D341Med (cell line): ENCODE measurements around the gene UBE3D.
"Not testable (repeated sequence)": the region's sequence is repeated elsewhere in the genome, so short reads cannot be mapped to it uniquely, and the experiment has no call there.

Experiments used
- DNase-seq: peaks from one replicate; pipeline ENCODE4 v3.0.0; 2012; ENCODE audit warnings: low spot score

Gene UBE3D

DNA sequence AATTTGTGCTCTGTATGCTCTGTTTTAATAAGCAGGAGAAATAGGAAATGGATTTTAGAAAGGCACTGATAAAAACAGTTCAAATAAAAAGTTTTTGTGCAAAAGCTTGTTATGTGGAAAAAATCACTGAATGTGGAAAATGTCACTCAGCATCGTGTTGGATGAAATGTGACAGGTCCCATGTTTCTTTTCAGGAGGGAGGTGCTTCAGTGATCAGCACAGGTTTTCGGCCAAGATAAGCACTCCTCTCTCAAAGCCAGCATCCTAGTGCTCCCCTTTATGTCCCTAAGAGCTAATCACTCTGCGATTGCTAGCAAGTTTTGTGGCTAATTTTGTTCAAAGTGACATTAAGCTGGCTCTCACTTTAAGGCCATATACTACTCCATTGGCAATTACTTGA lies 12.0 kb downstream of the UBE3D start:
- DNase-seq, result no peak

GRCh38 chr6:83051377-83052172 lies 14.1 kb downstream of the UBE3D start:
- no peak for DNase-seq

DNA sequence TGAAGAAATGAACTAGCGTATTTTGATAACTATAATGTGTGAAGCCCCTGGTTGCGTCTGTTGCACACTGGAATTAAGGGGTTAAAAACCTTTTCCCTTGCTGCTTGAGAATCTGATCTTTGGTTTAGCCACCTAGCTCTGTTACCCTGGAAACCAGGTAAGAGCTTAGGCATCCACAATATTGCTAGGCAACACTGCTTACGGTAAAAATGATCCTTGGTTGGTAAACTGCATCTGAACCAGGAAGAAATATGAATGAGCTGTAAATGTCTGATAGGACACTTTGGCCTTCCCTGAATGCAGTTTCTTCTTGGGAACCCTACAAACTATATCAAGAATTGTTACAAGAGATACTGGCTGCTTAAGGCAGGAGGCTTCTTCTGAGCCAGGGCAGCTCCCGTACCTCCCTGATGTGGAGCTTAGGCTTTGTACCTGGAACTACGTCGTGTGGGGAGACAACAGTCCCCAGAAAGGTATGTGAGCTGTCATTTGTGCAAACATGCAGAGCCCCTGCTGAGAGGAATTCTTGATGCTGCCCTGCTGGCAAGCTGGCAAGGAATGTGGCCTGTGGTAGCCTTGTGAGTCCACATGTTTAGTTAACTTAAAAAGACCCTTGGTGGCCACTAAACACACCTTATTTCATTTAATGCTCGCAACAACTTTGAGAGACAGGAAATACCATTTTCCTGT lies 18.4 kb downstream of the UBE3D start:
- no peak for DNase-seq

DNA sequence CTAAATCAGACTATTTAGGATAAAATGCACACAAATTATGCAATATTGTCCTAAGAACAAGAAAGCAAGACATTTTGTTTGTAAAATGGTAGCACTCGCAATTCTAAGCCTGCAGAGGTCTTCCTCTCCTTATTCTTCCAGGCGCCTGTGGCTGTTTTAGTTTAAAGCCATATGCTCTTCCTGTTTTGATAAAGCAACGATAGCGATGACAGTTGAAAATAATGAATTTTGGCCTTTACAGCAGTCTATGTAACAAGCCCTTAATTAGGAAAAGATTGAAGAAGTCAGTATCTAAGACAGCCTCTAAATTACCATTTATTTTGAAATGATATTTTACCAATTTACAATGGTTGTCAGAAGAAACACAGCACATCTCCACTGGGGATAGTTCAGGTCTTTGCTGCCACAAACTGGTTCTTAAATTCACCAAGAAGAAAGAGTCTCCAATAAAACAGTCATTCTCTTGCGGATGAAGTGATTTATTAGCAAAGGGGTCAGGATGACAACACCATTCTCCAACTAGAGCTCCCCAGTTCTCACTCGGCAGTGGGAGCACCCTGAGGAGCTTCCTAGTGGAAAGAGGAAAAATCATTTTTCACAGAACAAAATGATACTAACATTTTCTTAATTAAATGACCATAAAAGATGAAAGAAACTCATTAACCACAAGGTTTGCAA lies 21.4 kb downstream of the UBE3D start:
- no peak for DNase-seq

DNA sequence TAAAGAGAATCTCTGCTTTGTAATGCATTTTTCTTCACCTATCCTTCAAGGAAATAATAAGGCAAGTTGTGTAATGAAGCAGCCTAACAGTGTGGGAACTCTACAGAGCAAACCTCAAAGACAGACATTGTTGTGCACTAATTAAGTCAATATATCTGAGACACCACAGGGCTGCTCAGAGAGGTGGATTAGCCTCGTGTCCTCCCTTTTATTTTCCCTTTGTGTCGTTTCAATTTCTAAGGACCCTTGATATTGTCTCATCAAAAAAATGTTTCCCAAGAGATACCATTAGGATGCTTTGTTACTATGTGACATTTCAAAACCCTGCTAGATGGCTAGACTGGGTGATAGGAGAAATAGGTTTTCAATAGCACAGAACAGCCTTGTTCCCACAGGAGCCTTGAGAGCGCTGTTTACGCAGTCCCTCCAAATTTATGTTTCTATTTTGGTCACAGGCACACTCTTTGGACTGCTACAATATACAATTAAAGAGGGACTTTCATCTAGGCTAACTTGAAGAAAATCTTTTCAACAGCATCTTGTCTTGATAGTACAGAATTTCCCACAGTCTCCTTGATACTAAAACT lies 23.1 kb downstream of the UBE3D start:
- no peak for DNase-seq

GRCh38 chr6:83038246-83038645 lies 27.4 kb downstream of the UBE3D start:
- no peak for DNase-seq

- DNase-seq, result no peak
Observed at GRCh38 chr6:83031689-83032088, 34.0 kb downstream of the UBE3D start.

DNA sequence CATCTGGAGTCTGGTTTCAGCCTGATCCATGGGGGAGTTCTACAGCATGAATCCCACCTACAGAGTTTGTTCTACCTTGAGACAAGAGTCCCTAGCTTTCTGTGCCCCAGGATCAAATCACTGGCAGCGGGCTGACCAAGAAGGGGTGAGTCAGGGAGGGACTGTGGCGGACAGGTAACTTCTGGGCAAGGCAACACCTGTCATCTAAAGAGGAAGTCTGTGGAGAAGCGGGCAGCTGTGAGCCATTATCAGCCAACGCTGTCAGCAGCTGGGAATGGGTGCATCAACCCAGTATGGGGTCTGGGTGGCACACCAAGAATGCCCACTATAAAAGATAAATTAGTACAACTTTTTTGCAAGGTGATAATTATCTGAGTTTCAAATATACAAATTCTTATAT lies 45.9 kb downstream of the UBE3D start:
- no peak for DNase-seq

GRCh38 chr6:83011131-83011530 lies 54.5 kb downstream of the UBE3D start:
- DNase-seq, result not testable (repeated sequence)

DNA sequence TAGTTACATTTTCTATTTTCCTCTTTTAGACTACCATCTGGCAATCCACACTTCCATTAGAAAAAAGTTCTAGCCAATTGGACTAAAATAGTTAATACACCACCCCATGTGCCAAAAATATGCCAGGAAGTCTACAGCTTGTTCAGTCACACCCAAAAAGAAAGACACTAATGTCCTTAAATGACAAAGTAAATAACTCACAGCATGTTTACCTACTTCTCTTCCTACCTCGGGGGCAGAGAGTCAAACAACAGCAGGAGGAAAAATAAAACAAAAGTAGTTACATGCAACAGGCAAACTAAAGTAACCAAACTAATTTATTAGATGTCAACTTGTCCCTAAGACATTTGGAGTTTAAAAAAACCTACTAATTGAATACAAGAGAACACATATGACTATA lies 57.0 kb downstream of the UBE3D start:
- no peak for DNase-seq

DNA sequence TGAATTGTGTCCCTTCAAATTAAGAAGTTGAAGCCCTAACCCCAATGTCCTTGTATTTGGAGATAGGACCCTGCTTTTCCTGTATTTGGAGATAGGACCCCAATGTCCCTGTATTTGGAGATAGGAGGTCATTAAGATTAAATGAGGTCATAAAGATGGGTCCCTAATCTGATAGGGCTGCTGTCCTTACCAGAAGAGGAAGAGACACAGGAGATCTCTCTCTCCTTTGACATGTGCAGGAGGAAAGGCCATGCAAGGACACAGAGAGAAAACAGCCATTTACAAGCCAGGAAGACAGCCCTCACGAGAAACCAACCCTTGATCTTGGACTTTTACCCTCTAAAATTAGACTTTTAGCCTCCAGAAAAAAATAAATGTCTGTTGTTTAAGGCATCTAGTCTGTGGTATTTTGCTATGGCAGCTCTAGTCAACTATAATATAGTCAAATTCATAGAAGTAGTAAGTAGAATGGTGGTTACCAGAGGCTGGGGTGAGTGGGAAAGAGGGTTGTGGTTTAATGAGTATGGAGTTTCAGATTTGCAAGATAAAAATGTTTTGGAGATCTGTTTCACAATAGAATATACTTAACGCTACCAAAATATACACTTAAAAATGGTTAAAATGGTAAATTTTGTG lies 59.3 kb downstream of the UBE3D start:
- DNase-seq, result no peak

DNA sequence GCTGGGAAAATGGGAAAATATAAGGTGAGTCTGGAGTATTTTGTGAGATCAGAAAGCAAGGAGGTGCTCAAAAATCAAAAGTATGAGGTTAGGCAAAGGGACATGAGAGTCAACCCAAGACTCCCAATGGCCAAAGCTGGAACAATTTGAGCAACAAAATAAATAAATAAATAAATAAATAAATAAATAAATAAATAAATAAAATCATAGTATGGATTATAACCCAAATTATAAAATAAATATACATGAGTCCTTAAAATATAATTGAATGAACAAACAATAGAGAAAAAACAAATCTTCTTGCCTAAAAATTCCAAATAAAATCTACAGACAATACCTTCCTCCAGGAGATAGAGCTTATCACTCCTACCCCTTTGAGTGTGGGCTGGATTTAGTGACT lies 69.5 kb downstream of the UBE3D start:
- DNase-seq, result no peak

GRCh38 chr6:82995066-82995465 lies 70.6 kb downstream of the UBE3D start:
- DNase-seq, result no peak

DNA sequence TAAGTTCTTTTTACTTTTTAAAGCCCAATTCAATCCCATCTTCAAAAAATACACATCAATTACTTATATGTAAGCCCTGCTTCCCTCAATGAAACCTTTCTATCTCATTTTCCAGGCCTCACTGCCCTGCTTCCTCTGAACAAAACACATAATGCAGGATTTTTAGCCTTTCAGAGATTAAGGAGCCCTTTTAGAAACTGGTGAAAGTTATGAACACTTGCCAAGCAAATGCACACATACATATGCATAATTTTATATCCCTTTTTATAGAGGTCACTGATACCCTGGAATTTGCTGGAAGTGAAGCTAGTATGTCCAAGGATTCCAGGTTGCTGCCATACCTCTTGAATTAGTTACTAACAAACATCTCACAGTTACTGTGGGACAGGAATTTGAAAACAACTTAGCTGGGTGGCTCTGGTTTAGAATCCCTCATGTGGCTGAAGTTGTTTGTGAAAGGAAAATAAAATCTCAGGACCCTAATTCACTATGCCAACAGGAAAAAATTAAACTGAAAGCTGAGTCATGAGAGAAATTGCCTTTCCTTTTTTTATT lies 75.8 kb downstream of the UBE3D start:
- DNase-seq, result no peak

- DNase-seq, result no peak
Observed at GRCh38 chr6:82988930-82989351, 76.7 kb downstream of the UBE3D start.

DNA sequence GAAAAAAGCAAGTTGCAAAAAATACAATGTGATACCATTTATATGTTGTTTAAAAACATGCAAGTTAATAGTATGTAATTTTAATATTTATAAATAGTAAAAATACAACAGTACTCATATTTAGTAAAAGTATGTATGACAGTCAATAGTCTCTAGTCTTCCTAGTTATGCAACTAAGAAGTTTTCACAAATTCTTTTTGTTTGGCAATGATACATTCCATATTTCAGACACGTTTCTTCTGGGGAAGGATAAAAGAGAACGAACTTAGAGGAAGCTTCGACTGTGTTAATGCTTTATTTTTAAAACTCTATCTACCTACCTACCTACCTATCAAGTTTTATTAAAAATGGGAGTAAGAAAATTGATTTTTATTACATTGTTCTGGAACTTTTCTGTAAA lies 77.7 kb downstream of the UBE3D start:
- no peak for DNase-seq

DNA sequence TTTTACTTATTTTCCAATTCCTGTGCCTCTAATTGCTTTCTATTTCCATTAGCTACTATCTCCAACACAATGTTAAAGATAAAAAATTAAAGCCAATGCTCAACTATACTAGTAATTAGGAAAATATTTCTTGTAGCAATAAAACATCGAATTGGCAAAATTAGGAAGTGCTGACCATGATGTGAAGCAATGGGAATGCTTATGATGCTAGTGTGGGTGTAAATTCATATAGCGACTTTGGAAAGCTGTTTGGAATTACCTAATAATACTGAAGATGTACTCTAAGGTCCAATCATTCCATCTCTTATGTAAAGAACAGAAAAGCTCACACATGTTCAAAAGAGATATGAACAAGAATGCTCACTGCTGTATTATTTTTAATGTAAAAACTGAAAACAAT lies 78.2 kb downstream of the UBE3D start:
- no peak for DNase-seq

- no peak for DNase-seq
Observed at GRCh38 chr6:82984720-82985119, 80.9 kb downstream of the UBE3D start.

GRCh38 chr6:82980086-82980485 lies 85.6 kb downstream of the UBE3D start:
- DNase-seq, result no peak

GRCh38 chr6:82979657-82980056 lies 86.0 kb downstream of the UBE3D start:
- no peak for DNase-seq

DNA sequence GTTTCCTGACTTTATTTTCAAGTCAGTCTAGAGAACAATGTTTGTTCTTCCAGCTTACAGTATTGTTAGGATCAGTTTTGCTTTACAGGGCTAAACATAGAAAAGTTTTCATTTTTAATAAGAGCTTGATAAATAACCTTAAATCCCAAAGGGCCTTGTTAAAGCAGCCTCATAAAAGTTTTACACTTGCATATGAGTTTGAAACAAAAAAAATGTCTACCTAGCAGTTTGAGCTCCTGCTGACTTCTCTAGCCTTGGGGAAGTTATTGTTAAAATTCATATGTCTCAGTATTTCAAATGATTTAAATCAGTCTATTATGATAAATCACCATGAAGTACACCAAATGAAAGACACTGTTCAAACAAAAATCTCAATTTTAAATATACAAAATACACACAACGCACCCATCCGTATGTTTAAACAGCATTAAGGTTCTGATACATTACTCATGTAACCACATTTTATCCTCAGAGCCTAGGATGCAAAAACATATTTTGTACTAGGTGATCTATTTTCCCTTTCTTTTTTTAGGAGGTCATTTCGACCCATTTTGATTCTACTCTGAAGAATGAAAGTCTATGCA lies 87.2 kb downstream of the UBE3D start:
- no peak for DNase-seq

DNA sequence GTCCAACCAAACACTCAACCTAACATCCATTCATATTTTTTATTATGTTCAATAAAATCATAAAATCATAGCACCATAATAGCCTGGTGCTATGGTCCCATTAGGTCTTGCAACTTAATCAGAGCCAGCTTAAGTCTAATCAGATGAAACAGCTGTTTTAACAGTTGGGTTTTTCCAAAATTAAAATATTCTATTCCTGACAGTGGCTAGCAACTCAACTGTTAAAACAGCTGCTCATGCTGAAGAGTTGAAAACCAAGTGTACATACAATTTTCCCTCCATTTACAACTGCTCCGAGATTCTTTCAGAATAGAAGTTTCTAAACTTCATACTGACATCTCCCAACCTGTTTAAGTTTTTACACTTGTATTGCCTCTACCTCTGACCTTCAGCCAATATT lies 89.5 kb downstream of the UBE3D start:
- no peak for DNase-seq
